GM10847 (cell line): ENCODE data around the gene UBN1.

Source experiments
- POLR2A ChIP-seq: IDR thresholded peaks from 2 replicates; pipeline ENCODE4 v1.6.1; 2011; ENCODE audit not compliant: insufficient read length; ENCODE audit errors: extremely low read depth

The UBN1 gene

GRCh38 chr16:4805231-4805630 is 42.0 kb upstream of the UBN1 start:
- TF ChIP-seq POLR2A = no peak

DNA sequence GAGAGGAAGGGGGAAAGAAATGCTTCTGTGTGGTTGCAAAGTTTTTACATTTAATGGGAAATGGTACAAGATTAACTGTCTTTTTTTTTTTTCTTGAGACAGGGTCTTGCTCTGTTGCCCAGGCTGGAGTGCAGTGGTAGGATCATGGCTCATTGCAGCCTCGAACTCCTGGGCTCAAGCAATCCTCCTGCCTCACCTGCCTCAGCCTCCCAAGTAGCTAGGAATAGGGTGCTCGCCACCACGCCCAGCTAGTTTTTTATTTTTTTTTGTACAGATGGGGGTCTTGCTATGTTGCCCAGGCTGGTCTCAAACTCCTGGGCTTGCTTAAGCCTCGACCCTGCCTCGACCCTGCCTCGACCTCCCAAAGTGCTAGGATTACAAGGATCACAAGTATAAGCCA is 41.0 kb upstream of the UBN1 start:
- no peak for TF ChIP-seq POLR2A

- TF ChIP-seq POLR2A = no peak
Observed at GRCh38 chr16:4811242-4811641, 36.0 kb upstream of the UBN1 start.

DNA sequence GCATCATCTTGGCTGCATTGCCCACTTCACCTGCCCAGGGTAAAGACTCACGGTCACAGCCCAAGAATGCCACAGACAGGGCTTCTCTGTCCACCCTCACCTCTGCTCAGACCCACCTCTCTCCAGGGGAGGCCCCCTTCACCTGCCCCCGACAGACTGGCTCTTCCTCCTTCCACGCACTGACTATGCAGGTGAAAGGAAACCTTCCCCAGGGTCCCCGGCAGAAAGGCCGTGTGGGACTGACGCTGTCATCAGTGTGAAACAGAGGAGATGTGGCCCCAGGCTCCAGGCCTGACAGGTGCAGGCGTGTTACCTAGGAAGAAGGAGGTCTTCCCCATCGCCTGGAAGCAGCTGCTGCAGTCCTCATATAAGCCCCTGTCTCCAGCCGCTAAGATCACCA is 35.5 kb upstream of the UBN1 start:
- TF ChIP-seq POLR2A = no peak

- TF ChIP-seq POLR2A = no peak
Observed at GRCh38 chr16:4813251-4814003, 33.9 kb upstream of the UBN1 start.

- no peak for TF ChIP-seq POLR2A
Observed at GRCh38 chr16:4814046-4814445, 33.2 kb upstream of the UBN1 start.

DNA sequence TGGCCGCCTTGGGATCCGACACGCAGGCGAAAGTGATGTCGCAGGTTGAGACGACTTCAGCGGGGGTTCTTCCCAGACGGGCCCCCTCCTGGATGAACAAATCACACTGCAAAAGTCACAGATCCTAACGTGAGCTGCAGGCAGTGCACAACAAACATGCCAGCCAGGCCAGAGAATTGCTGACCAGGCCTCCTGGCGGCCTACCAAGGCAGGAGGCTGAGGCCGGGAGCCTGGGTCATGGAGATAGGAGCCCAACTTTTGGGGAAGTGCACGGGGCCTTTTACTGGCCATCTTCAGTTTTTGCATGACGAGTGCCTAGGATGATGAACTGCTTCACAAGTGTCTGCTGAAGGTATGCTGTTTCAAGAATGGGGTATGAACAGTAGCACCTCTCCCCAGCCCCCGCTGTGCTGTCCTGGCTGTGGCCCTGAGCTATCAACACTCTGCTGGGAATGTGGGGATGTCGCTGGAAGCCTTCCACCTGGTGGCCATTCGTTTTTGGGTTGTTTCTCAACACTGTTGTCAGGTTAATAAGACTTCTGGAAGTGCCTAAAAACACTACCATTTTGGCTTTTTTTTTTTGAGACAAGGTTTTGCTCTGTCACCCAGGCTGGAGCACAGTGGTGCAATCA is 32.6 kb upstream of the UBN1 start:
- TF ChIP-seq POLR2A = no peak

- TF ChIP-seq POLR2A = no peak
Observed at GRCh38 chr16:4820652-4821051, 26.6 kb upstream of the UBN1 start.

- no peak for TF ChIP-seq POLR2A
Observed at GRCh38 chr16:4825196-4825595, 22.1 kb upstream of the UBN1 start.

DNA sequence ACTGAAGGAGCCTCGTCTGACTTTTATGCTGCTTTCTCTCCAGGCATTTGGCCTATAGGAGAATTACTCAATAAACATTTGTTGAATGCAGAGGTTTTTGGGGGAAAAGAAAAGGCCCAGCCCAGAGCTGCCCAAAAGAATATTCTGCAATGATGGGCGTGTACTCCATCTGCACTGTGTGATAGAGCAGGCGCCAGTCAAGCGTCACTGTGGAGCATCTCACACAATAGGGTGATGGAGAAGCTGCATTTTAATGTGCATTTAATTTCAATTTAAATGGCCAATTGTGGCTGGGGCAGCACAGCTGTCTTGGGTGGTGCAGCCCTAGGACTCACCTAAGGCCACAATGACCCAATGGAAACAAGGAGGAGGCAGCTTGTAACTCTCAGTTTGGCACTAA is 20.8 kb upstream of the UBN1 start:
- no peak for TF ChIP-seq POLR2A

DNA sequence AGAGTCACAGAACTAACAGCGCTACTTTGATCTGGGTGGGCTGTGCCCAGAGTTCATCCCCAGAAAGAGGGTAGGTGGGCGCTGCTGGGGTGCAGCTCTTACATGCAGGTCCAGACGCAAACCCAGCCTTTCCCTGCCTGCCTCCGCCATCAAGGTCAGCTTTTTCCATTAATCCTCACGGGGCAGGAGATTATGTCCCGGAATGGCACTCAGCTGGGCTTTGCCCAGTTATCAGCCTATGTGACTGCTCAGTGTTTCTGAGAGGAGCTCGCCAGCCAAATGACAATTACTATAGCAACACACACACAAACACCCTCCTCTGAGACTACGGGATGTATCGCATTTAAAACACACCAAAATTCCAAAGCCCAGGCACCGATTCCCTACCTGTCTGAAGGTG is 20.3 kb upstream of the UBN1 start:
- no peak for TF ChIP-seq POLR2A

DNA sequence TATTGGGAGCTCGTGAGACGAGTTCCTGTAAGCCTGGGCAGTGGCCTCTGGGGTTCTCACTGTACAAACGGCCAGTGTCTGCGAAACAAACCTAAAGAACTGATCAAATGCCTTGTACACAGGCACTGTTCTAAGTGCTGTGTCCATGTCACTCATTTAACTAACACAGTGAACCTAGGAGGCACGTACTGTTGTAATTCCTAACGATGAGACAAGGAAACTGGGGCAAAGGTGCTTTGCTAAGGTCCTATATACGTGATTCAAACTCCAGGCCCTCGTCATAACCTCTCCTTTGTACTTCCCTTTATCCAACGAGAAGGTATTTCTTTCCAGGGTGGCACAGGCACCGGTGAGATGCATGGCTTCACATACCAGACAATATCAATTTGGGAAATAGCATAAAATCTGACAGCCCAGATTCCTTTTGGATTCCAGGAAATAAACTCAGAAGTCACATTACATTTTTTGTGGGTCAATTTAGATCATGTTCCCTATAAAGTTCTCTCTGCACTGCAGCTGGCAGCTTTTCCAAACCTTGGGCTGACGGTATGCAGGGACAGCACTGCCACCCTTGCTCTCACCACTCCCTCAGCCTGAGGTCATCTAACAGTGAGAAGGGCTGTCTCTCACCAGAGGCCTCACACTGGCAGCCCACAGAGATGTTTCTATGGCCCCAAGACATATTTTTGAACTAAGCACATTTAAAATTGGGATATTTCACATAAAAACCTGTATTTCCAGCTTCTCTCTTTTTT is 18.5 kb upstream of the UBN1 start:
- TF ChIP-seq POLR2A = no peak

DNA sequence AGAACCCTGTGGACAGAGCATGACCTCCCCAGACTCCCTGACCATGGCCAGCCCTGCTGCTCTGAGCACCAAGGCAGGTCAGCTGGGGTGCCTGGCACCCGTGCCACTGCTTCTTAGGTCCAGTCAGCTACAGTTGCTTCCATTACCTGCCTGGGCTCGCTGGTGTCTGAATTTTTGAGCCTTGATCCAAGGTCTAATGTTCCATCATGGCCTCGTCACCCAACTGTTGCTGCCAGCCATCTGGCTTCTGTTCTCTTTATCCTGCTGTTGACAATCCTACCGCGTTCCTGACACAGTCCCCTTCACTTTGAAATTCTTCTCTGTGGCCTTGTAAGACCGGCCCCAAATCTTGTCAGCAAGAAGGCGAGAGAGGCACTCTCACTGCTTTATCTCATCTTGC is 16.9 kb upstream of the UBN1 start:
- no peak for TF ChIP-seq POLR2A

GRCh38 chr16:4831616-4832015 is 15.7 kb upstream of the UBN1 start:
- no peak for TF ChIP-seq POLR2A

DNA sequence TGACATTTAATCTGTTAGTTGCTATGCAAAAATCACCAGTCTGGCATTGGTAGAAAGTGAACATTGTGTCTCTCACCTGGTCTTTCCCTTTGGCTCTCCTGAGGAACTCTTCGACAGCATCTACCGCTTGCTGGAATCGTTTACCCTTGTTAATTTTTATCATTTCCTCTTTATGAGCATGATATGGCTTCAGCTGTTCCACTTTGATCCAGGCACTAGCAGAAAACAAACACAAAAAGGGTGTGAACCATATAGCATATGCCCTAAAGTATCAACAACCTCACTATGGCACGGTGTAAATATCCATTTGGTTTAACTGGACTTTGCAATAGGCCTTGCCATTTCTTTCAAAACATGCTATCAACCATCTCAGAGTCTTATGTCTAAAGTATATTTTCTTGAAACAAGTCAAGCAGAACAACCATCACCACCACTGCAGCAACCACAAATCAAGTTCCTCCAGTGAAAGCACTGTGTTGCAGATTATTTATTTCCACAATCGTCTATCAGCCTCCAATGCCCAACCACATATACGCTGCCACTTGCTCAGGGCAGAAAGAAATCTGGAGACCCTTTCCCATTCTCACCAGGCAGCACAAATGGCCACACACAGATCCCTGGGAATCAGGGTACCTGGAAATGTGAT is 14.5 kb upstream of the UBN1 start:
- no peak for TF ChIP-seq POLR2A

- TF ChIP-seq POLR2A = no peak
Observed at GRCh38 chr16:4833584-4833983, 13.7 kb upstream of the UBN1 start.
